HepG2 (cell line): ENCODE results near the gene PIK3C2B. TPM values are rescaled to one million over a fixed set of nuclear protein-coding genes. Genes with fewer than 3 reads are reported as not detected.

Experiments used
- BATF2 ChIP-seq: sonication (generic); formaldehyde crosslinking; IDR thresholded peaks from 2 replicates; pipeline ENCODE4 v1.8.0; 2022; ENCODE audit warnings: mild to moderate bottlenecking, missing genetic modification reagents, moderate library complexity
- BHLHE40 ChIP-seq: IDR thresholded peaks from 2 replicates; pipeline ENCODE4 v1.6.1; 2011; ENCODE audit warnings: low read length, improper control_type of control experiment
- CBX1 ChIP-seq: IDR thresholded peaks from one replicate; pipeline ENCODE4 v1.6.1; 2016; ENCODE audit warnings: antibody characterized with exemption, low read depth
- CREB3 ChIP-seq: sonication (generic); formaldehyde crosslinking; IDR thresholded peaks from 2 replicates; pipeline ENCODE4 v1.5.0; 2020; ENCODE audit warnings: missing genetic modification reagents
- EHMT2 ChIP-seq: fragments of 200-600 bp; sonication (generic); IDR thresholded peaks from 2 replicates; pipeline ENCODE4 v1.7.0; 2017; ENCODE audit warnings: antibody characterized with exemption, low read depth, low read length, borderline replicate concordance
- GABPB1 ChIP-seq: IDR thresholded peaks from 2 replicates; pipeline ENCODE4 v1.6.1; 2016; ENCODE audit warnings: mild to moderate bottlenecking, missing genetic modification reagents, moderate library complexity, missing compliant biosample characterization
- HMG20A ChIP-seq: IDR thresholded peaks from 2 replicates; pipeline ENCODE4 v1.6.1; 2016; ENCODE audit warnings: borderline replicate concordance
- MTA1 ChIP-seq: sonication (generic); formaldehyde crosslinking; IDR thresholded peaks from 2 replicates; pipeline ENCODE4 v1.4.0; 2020; ENCODE audit warnings: missing genetic modification reagents, mild to moderate bottlenecking, borderline replicate concordance
- MTF1 ChIP-seq: sonication (generic); formaldehyde crosslinking; IDR thresholded peaks from 2 replicates; pipeline ENCODE4 v1.5.0; 2020; ENCODE audit warnings: missing genetic modification reagents
- PAX8 ChIP-seq: sonication (generic); formaldehyde crosslinking; IDR thresholded peaks from 2 replicates; pipeline ENCODE4 v1.8.0; 2022; ENCODE audit warnings: mild to moderate bottlenecking, missing genetic modification reagents, borderline replicate concordance
- PHF21A ChIP-seq: sonication (generic); formaldehyde crosslinking; IDR thresholded peaks from 2 replicates; pipeline ENCODE4 v1.5.0; 2020; ENCODE audit warnings: mild to moderate bottlenecking, missing genetic modification reagents
- RCOR2 ChIP-seq: IDR thresholded peaks from 2 replicates; pipeline ENCODE4 v1.6.1; 2016; ENCODE audit warnings: missing biosample characterization, missing genetic modification reagents
- THYN1 ChIP-seq: sonication (generic); formaldehyde crosslinking; IDR thresholded peaks from 2 replicates; pipeline ENCODE4 v1.8.1; 2023; ENCODE audit warnings: low read depth, mild to moderate bottlenecking, moderate library complexity, missing genetic modification reagents, borderline replicate concordance
- YEATS2 ChIP-seq: sonication (generic); formaldehyde crosslinking; IDR thresholded peaks from 2 replicates; pipeline ENCODE4 v1.4.0; 2020; ENCODE audit warnings: missing genetic modification reagents, borderline replicate concordance
- ZGPAT ChIP-seq: IDR thresholded peaks from 2 replicates; pipeline ENCODE4 v1.6.1; 2016; ENCODE audit warnings: mild to moderate bottlenecking
- ZNF12 ChIP-seq: sonication (generic); formaldehyde crosslinking; IDR thresholded peaks from 2 replicates; pipeline ENCODE4 v1.5.0; 2020; ENCODE audit warnings: missing genetic modification reagents
- ZNF124 ChIP-seq: sonication (generic); formaldehyde crosslinking; IDR thresholded peaks from 2 replicates; pipeline ENCODE4 v1.4.0; 2020; ENCODE audit warnings: missing genetic modification reagents
- ZNF556 ChIP-seq: sonication (generic); formaldehyde crosslinking; IDR thresholded peaks from 2 replicates; pipeline ENCODE4 v1.4.0; 2020; ENCODE audit warnings: mild to moderate bottlenecking, missing genetic modification reagents, borderline replicate concordance
- ZNF709 ChIP-seq: sonication (generic); formaldehyde crosslinking; IDR thresholded peaks from 2 replicates; pipeline ENCODE4 v1.5.0; 2020; ENCODE audit warnings: mild to moderate bottlenecking, missing genetic modification reagents
- ZNF768 ChIP-seq: sonication (generic); formaldehyde crosslinking; IDR thresholded peaks from 2 replicates; pipeline ENCODE4 v1.4.0; 2020; ENCODE audit warnings: missing genetic modification reagents
- ZNF816 ChIP-seq: sonication (generic); formaldehyde crosslinking; IDR thresholded peaks from 2 replicates; pipeline ENCODE4 v1.8.0; 2022; ENCODE audit warnings: missing genetic modification reagents, mild to moderate bottlenecking, borderline replicate concordance
- polyA plus RNA-seq, 8 experiments: library from polyadenylated mRNA; depleted of rRNA in 3 of 8; stranded (reverse) in 7 of 8; unstranded in 1 of 8; fragments of >200 nt; fragmentation: Illumina TruSeq in 4 of 8; extraction: Trizol in 4 of 8; gene quantifications; 2 replicates each; pipeline versions ENCODE4 v1.2.1 to v1.2.3, GENCODE V29; 2011 to 2016; ENCODE audit warnings: low read depth in 4 of 8, missing spikeins in 1 of 8, mixed read lengths in 1 of 8; ENCODE audit not compliant: insufficient read depth in 1 of 8
- total RNA-seq, 5 experiments: library from RNA; depleted of rRNA; stranded (reverse); fragments of >200 nt; fragmentation: Illumina TruSeq; extraction: Trizol; gene quantifications; 2 replicates each; pipeline ENCODE4 v1.2.3, GENCODE V29; 2016; ENCODE audit warnings: low read depth in 1 of 5
- TF ChIP-seq, protein P1 (sequence below): sonication (generic); formaldehyde crosslinking; IDR thresholded peaks from 2 replicates; pipeline ENCODE4 v1.4.0; 2020; ENCODE audit warnings: mild to moderate bottlenecking, missing genetic modification reagents
- TF ChIP-seq, protein P2 (sequence below): sonication (generic); formaldehyde crosslinking; IDR thresholded peaks from 2 replicates; pipeline ENCODE4 v1.5.0; 2020; ENCODE audit warnings: missing genetic modification reagents

Gene PIK3C2B
- total and polyA plus RNA-seq, 2 of the 13 experiments (the other 11 are each of a cell fraction or from before 2014, with no cell fraction given) = 3.4 to 4.5 TPM

DNA sequence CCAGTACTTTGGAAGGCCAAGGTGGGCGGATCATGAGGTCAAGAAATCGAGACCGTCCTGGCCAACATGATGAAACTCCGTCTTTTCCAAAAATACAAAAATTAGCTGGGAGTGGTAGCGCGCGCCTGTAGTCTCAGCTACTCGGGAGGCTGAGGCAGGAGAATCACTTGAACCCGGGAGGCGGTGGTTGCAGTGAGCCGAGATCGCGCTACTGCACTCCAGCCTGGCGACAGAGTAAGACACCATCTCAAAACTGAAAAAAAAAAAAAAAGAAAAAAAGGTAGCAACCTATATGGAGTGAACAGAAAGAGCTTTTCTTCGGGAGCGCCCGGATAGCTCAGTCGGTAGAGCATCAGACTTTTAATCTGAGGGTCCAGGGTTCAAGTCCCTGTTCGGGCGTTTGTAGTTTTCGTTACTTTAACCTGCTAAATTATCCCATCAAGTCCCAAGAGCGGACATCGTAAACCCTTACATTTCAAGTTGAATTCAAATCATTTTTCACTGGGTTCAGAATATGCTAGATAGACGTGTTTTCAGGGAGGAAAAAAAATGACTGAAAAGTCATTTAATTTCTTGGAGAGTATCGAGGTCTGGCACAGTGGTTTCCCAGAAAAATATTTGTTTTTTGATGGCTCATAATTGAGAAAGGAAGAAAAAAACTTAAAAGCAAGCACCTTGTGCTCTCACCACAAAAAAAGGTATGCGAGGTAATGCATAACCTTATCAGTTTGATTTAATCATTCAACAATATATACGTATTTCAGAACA is 11.8 kb upstream of the PIK3C2B start (continued):
- TF ChIP-seq, protein P1, sequence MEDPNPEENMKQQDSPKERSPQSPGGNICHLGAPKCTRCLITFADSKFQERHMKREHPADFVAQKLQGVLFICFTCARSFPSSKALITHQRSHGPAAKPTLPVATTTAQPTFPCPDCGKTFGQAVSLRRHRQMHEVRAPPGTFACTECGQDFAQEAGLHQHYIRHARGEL (CRISPR knock-in tag) = no peak
- TF ChIP-seq CBX1 (no peak), BHLHE40 (no peak), GABPB1 (no peak; the same call in 1 of the 2 replicates), ZNF556 (CRISPR knock-in tag) (no peak), MTA1 (no peak), ZGPAT (peak; percentile 27), ZNF816 (CRISPR knock-in tag) (no peak), CREB3 (no peak), PAX8 (CRISPR knock-in tag) (no peak), ZNF12 (CRISPR knock-in tag) (no peak), MTF1 (CRISPR knock-in tag) (no peak), THYN1 (no peak), YEATS2 (CRISPR knock-in tag) (no peak), BATF2 (no peak), ZNF768 (no peak), RCOR2 (CRISPR knock-in tag) (0 out of 2 replicates have a peak, but pooled peaks have one; percentile 38), PHF21A (peak; percentile 48; the same call in 1 of the 2 replicates), ZNF709 (no peak; the same call in 1 of the 2 replicates), ZNF124 (CRISPR knock-in tag) (no peak), EHMT2 (no peak), HMG20A (CRISPR knock-in tag) (no peak)
- TF ChIP-seq, protein P2, sequence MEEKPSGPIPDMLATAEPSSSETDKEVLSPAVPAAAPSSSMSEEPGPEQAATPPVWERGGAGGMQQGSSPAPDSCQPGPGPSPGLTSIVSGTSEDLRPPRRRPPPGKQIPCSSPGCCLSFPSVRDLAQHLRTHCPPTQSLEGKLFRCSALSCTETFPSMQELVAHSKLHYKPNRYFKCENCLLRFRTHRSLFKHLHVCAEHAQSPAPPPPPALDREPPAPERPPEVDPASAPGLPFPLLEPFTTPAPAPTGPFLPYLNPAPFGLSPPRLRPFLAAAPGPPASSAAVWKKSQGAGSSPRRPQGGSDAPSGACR (CRISPR knock-in tag) = no peak
